ENCODE results near the gene CDC37L1.

CDC37L1 gene

GRCh38 chr9:4679268-4680172 lies at the start of gene CDC37L1:
Gene CDC37L1, plus strand, starts transcription at chr9:4679569. Its CDS starts 199 bp downstream, at chr9:4679768.
- peak; percentile 87 for DNase-seq (ENCODE audit: extremely low read depth, low read depth)
- peak; percentile 51 for TF ChIP-seq CTCF (IDR thresholded peaks at IDR 0.05; ENCODE audit: low read depth, low read length, missing control alignments)
- peak within 1 kb of the TSS; percentile 94 for H3K4me3 ChIP-seq (replicated peaks; ENCODE audit: low read depth, low read length)

GRCh38 chr9:4630836-4631235 lies 48.5 kb upstream of the CDC37L1 start:
- no peak overlapping the region for H3K4me3 ChIP-seq (replicated peaks; ENCODE audit: low read depth, low read length)
- DNase-seq (ENCODE audit: extremely low read depth, low read depth) = no peak
- TF ChIP-seq CTCF (IDR thresholded peaks at IDR 0.05; ENCODE audit: low read depth, low read length, missing control alignments) = no peak

DNA sequence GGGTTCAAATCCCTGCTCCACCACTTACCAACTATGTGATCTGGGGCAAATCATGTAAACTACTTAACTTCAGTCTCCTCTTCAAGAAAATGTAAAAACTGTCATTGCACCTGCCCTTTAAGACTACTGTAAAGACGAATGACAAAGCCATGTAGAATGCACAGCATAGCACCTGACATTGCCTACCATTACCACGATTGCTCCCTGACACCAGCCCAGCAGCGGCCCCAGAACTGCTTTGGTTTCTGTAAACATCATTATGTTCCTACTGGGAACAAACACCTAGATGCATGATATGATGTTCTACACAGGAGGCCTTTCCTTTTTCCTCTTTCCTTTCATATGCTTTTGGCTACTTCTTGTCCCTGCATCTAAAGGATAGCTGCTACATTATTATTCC lies 40.4 kb upstream of the CDC37L1 start:
- H3K4me3 ChIP-seq (replicated peaks; ENCODE audit: low read depth, low read length) = no peak overlapping the region
- TF ChIP-seq CTCF (IDR thresholded peaks at IDR 0.05; ENCODE audit: low read depth, low read length, missing control alignments) = no peak
- no peak for DNase-seq (ENCODE audit: extremely low read depth, low read depth)

GRCh38 chr9:4639420-4639819 lies 39.9 kb upstream of the CDC37L1 start:
- DNase-seq (ENCODE audit: extremely low read depth, low read depth) = no peak
- TF ChIP-seq CTCF (IDR thresholded peaks at IDR 0.05; ENCODE audit: low read depth, low read length, missing control alignments) = no peak
- H3K4me3 ChIP-seq (replicated peaks; ENCODE audit: low read depth, low read length) = no peak overlapping the region

- TF ChIP-seq CTCF (IDR thresholded peaks at IDR 0.05; ENCODE audit: low read depth, low read length, missing control alignments) = peak; percentile 24
- no peak for DNase-seq (ENCODE audit: extremely low read depth, low read depth)
- no peak overlapping the region for H3K4me3 ChIP-seq (replicated peaks; ENCODE audit: low read depth, low read length)
These were observed 39.3 kb upstream of the CDC37L1 start for GRCh38 chr9:4640027-4640426.

DNA sequence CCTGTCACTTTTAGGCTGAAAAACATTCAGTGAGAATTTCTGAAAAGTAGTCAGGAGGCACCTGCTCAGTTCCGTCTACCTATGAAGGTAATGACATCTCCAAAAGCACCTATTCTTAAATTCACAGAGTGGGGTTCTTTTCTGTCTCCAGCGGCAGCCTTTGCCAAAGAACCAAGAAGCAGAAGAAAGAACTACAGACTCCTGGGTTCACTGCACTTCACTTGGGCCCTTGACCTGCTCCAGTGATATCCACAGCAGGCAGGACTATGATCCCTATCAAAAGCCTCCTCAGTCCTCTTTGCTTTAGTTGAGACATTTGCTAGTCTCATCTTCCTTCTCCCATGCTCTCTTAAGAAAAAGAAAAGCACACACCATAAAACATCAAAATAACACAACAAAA lies 37.0 kb upstream of the CDC37L1 start:
- TF ChIP-seq CTCF (IDR thresholded peaks at IDR 0.05; ENCODE audit: low read depth, low read length, missing control alignments) = no peak
- DNase-seq (ENCODE audit: extremely low read depth, low read depth) = no peak
- H3K4me3 ChIP-seq (replicated peaks; ENCODE audit: low read depth, low read length) = no peak overlapping the region
